Stomach (tissue), 4 donors: Measurements from ENCODE around the gene SH3D21.

Experiments used
- CTCF ChIP-seq, 7 experiments: fragments of 450-650 bp in 4 of 7; fragments of 200-600 bp in 3 of 7; sonication (generic) in 3 of 7; IDR thresholded peaks; one replicate each; pipeline ENCODE4 v1.5.1; 2016 to 2019; ENCODE audit warnings: antibody characterized with exemption in 7 of 7, control low read depth in 2 of 7, mild to moderate bottlenecking in 1 of 7
- POLR2AphosphoS5 ChIP-seq, 3 donors: sonication (generic); formaldehyde crosslinking; IDR thresholded peaks; one replicate each; pipeline ENCODE4 v1.6.1; 2016; ENCODE audit warnings: antibody characterized with exemption in 3 of 3

GRCh38 chr1:36322786-36323635 lies 16.8 kb downstream of the SH3D21 start:
- no peak for TF ChIP-seq CTCF (IDR thresholded peaks at IDR 0.05)
- no peak for TF ChIP-seq POLR2AphosphoS5 (IDR thresholded peaks at IDR 0.05)
